ENCODE measurements around the gene FSIP1. TPM values are rescaled to one million over a fixed set of nuclear protein-coding genes. Genes with fewer than 3 reads are reported as not detected.

FSIP1 gene
- total RNA-seq, 1 donor from 2014 or later, result 0.41 TPM

GRCh38 chr15:39587096-39587721 is 195.4 kb downstream of the FSIP1 start:
- H3K36me3 Mint-ChIP-seq (ENCODE audit: low read depth, unreplicated experiment), result peaks cover 5% of the 10 kb centered on the region

DNA sequence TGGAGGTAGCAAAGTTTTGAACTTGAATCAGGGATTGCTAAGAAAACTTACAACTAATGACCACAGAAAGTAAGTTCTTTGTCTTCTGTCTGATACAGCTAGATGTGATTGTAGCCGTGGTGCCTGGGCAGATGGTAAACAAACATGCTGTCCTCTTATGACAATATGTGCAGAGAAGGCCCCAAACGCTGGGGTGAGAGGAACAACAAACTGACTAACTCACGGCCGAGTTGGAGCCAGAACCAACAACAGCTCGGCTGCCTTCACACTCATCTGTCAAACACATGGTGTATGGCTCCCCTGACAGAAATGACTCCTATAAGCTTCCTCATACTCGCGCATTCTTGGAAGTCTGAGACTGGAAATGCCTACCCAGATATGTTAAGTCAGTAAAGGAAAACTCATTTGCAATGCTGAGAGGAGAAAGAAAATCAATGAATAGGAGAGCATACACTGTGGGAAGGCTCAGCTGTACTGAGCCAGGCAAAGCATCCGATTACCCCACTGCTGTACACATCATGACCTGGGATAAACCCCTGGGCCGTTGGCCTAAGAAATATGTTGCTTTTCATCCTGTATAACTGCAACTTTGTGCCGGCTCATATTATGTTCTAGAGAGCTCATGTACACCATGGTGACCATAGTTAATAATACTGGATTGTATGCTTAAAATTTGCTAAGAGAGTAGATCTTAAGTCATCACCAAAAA is 196.1 kb downstream of the FSIP1 start:
- no peak for DNase-seq (ENCODE audit: low spot score)
- TF ChIP-seq, protein P1, sequence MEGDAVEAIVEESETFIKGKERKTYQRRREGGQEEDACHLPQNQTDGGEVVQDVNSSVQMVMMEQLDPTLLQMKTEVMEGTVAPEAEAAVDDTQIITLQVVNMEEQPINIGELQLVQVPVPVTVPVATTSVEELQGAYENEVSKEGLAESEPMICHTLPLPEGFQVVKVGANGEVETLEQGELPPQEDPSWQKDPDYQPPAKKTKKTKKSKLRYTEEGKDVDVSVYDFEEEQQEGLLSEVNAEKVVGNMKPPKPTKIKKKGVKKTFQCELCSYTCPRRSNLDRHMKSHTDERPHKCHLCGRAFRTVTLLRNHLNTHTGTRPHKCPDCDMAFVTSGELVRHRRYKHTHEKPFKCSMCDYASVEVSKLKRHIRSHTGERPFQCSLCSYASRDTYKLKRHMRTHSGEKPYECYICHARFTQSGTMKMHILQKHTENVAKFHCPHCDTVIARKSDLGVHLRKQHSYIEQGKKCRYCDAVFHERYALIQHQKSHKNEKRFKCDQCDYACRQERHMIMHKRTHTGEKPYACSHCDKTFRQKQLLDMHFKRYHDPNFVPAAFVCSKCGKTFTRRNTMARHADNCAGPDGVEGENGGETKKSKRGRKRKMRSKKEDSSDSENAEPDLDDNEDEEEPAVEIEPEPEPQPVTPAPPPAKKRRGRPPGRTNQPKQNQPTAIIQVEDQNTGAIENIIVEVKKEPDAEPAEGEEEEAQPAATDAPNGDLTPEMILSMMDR (IDR thresholded peaks at IDR 0.05; ENCODE audit: unreplicated experiment), result no peak
- Mint-ChIP-seq H3K27ac (ENCODE audit: unreplicated experiment) (no peak overlapping the region), H3K4me1 (ENCODE audit: unreplicated experiment) (peaks cover 11% of the 10 kb centered on the region), H3K4me3 (ENCODE audit: unreplicated experiment) (no peak overlapping the region), H3K9me3 (ENCODE audit: unreplicated experiment) (no peaks in the 10 kb centered on the region), H3K27me3 (ENCODE audit: unreplicated experiment) (peaks cover 1% of the 10 kb centered on the region), H3K36me3 (ENCODE audit: low read depth, unreplicated experiment) (peaks cover 5% of the 10 kb centered on the region)

More at GRCh38 chr15:39587096-39587721, 195.4 kb downstream of the FSIP1 start:
- Mint-ChIP-seq H3K27me3 (ENCODE audit: unreplicated experiment) (no peaks in the 10 kb centered on the region), H3K27ac (ENCODE audit: unreplicated experiment) (no peak overlapping the region), H3K4me1 (ENCODE audit: unreplicated experiment) (peaks cover 10% of the 10 kb centered on the region), H3K9me3 (ENCODE audit: unreplicated experiment) (no peaks in the 10 kb centered on the region), H3K4me3 (ENCODE audit: unreplicated experiment) (no peak overlapping the region)
- DNase-seq (ENCODE audit: low spot score), result no peak
- TF ChIP-seq, protein P1 (IDR thresholded peaks at IDR 0.05; ENCODE audit: unreplicated experiment), result no peak

GRCh38 chr15:39585871-39586301 is 196.8 kb downstream of the FSIP1 start:
- no peak for DNase-seq (ENCODE audit: low spot score)
- peaks cover 15% of the 10 kb centered on the region for H3K4me1 Mint-ChIP-seq (ENCODE audit: unreplicated experiment)
- no peaks in the 10 kb centered on the region for H3K9me3 Mint-ChIP-seq (ENCODE audit: unreplicated experiment)
- no peak overlapping the region for H3K27ac Mint-ChIP-seq (ENCODE audit: unreplicated experiment)
- TF ChIP-seq, protein P1 (IDR thresholded peaks at IDR 0.05; ENCODE audit: unreplicated experiment), result no peak
- H3K36me3 Mint-ChIP-seq (ENCODE audit: low read depth, unreplicated experiment), result peaks cover 5% of the 10 kb centered on the region
- no peak overlapping the region for H3K4me3 Mint-ChIP-seq (ENCODE audit: unreplicated experiment)
- H3K27me3 Mint-ChIP-seq (ENCODE audit: unreplicated experiment), result peaks cover 6% of the 10 kb centered on the region

GRCh38 chr15:39585389-39585841 is 197.2 kb downstream of the FSIP1 start:
- Mint-ChIP-seq H3K27me3 (ENCODE audit: unreplicated experiment) (peaks cover 6% of the 10 kb centered on the region), H3K9me3 (ENCODE audit: unreplicated experiment) (no peaks in the 10 kb centered on the region), H3K4me1 (ENCODE audit: unreplicated experiment) (peaks cover 15% of the 10 kb centered on the region), H3K36me3 (ENCODE audit: low read depth, unreplicated experiment) (peaks cover 5% of the 10 kb centered on the region), H3K4me3 (ENCODE audit: unreplicated experiment) (no peak overlapping the region), H3K27ac (ENCODE audit: unreplicated experiment) (no peak overlapping the region)
- no peak for DNase-seq (ENCODE audit: low spot score)
- TF ChIP-seq, protein P1 (IDR thresholded peaks at IDR 0.05; ENCODE audit: unreplicated experiment), result no peak
